Central memory CD8-positive, alpha-beta T cell (primary cell): ENCODE measurements around the gene RSL1D1.

Experiments
- ATAC-seq: fragments of 150-1000 bp; cut with Tn5 transposase; replicated peaks from 2 replicates; pipeline ENCODE4 v1.10.0; 2022; ENCODE audit warnings: mild to moderate bottlenecking, moderate FRiP score, moderate number of reproducible peaks; ENCODE audit not compliant: poor library complexity, severe bottlenecking; ENCODE audit errors: extremely low read depth
- DNase-seq, 2 donors: peaks; one replicate each; pipeline ENCODE4 v3.0.0; 2021; ENCODE audit warnings: low spot score in 2 of 2
- H3K27ac Mint-ChIP-seq: one replicate; pipeline ENCODE4 v1.8.0; 2022; ENCODE audit warnings: low read depth, mild to moderate bottlenecking, moderate library complexity, mixed read lengths
- H3K27me3 Mint-ChIP-seq: one replicate; pipeline ENCODE4 v1.8.0; 2022; ENCODE audit warnings: mixed read lengths
- H3K36me3 Mint-ChIP-seq: one replicate; pipeline ENCODE4 v1.8.0; 2022; ENCODE audit warnings: mild to moderate bottlenecking, moderate library complexity, mixed read lengths; ENCODE audit not compliant: insufficient read depth
- H3K4me1 Mint-ChIP-seq: one replicate; pipeline ENCODE4 v1.8.0; 2022; ENCODE audit warnings: mixed read lengths
- H3K4me3 Mint-ChIP-seq: one replicate; pipeline ENCODE4 v1.8.0; 2022; ENCODE audit warnings: mild to moderate bottlenecking, moderate library complexity, mixed read lengths
- H3K9me3 Mint-ChIP-seq: one replicate; pipeline ENCODE4 v1.8.0; 2022; ENCODE audit warnings: mixed read lengths

RSL1D1 gene

DNA sequence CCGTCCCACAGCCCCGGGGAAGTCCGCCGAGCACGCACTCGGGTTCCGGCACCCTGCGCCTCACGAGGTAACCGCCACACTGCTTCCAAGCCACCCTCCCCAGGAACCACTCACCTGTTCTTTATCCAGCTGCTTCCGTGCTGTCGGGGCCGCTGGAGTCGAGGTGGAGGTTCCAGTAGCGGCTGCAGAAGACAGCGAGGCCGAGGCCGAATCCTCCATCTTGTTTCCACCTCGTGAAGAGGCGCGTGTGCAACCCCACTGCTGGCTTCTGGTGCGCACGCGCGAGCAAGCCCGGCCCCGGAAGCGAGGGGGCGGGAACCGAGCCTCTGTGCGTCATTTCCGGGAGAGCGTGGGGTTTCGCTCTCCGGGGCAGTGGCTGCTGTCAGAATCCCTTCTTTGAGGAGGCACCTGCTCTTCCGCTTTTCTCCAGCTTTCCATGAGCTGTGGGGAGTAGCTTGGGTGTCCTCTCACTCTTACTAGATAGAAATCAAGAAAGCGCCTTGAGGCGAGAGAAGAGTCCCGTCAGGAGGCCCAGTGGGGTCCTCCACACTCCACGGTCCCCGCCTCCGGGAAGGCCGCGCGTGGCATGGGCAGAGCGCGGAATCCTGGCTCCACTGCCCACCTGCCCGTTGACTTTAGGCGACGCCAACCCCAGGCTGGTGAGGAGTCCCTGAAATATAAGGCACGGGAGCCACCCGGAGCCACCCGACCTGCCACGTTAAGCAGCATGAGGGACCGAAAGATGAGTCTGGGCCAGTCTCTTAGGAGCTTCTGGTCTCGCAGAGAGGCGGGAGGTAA is at the start of gene RSL1D1:
RSL1D1 (minus strand) TSS at position 249 of the 798 bp plus-strand sequence; CDS start at position 219, 30 bp downstream.
- H3K4me3 Mint-ChIP-seq: peak within 1 kb of the TSS; percentile 97

DNA sequence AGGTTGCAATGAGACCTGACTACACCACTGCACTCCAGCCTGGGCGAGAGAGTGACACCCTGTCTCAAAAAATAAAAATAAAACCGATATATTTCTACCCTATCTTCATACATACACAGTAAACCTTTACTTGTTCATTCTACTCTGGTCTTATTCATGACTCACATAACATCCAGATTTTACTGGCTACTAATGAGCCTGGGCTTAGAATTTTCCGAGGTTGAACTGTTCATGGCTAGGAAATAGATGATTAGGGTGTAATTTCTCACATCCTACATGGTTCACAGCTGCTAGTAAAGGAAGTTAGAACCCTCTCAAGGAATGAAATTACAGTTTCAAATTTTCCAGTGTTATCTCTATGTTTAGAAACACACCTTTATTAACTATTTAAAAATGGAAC is 49.7 kb upstream of the RSL1D1 start:
- ATAC-seq (no peak), DNase-seq (no peak)
- H3K4me1 Mint-ChIP-seq: peaks cover 52% of the 10 kb centered on the region
- peak overlapping the region; percentile 41 for H3K27ac Mint-ChIP-seq
- H3K36me3 Mint-ChIP-seq: peaks cover 36% of the 10 kb centered on the region
- no peaks in the 10 kb centered on the region for H3K27me3 Mint-ChIP-seq
- H3K4me3 Mint-ChIP-seq: no peak overlapping the region
- H3K9me3 Mint-ChIP-seq: no peaks in the 10 kb centered on the region

More for the DNA sequence above, at the start of gene RSL1D1:
- Mint-ChIP-seq H3K36me3 (peaks cover 41% of the 10 kb centered on the region), H3K27ac (peak within 1 kb of the TSS; percentile 95), H3K9me3 (no peaks in the 10 kb centered on the region), H3K4me1 (peaks cover 47% of the 10 kb centered on the region), H3K27me3 (no peaks in the 10 kb centered on the region)
- ATAC-seq (peak; percentile 90), DNase-seq (peak; percentile 94 to 96)

DNA sequence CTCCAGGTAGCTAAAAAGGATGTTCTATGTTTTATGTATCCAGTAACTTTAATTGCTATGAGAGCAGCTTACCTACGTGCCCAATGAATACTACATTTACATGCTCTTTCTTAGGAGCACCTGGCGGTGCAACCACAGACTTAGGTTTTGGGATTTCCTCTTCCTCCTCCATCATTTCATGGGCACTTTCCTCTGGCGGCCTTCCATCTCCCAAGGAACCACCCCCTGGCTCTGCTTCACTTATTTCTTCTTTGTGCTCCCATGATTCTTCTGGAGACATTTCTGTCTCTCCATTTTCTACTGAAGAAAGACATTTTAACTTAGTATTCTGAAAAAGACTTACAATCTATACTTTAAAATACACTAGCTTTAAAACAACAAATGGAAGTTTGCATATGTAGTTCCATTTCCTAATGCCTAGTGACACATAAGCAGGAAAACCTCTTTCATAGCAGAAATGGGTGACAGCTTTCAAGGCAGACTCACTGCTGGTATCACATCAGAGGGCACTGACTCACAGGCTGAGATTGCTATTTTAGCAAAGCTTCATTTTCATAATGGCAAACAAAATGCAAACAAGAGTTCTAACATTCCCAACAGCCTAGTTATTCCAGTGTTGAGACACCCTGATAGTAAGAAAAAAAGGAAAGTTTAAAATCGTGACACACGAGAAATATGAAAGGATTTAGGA is 45.3 kb upstream of the RSL1D1 start:
- no peak for DNase-seq
- no peak for ATAC-seq
- Mint-ChIP-seq H3K27me3 (no peaks in the 10 kb centered on the region), H3K36me3 (peaks cover 58% of the 10 kb centered on the region), H3K9me3 (no peaks in the 10 kb centered on the region), H3K27ac (peak overlapping the region; percentile 40), H3K4me1 (peaks cover 43% of the 10 kb centered on the region), H3K4me3 (no peak overlapping the region)

DNA sequence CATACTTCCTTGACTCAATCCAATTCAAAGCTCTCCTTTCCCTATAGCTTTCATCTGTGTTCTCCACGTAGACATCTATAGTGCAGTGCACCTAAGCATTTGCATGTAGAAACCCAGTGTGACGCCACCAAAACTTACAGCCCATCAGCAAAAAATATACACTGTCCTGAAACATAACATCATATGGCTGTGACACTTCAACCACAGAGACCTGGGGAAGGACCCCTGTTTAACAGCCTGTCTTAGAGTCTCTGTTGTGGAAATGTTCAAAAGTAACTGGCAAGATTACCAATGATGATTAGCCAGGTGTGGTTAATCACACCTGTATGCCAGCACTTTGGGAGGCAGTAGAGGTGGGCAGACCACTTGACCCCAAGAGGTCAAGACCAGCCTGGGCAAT is 42.2 kb upstream of the RSL1D1 start:
- DNase-seq: no peak
- Mint-ChIP-seq H3K9me3 (no peaks in the 10 kb centered on the region), H3K27me3 (no peaks in the 10 kb centered on the region), H3K4me3 (no peak overlapping the region), H3K27ac (no peak overlapping the region), H3K4me1 (peaks cover 18% of the 10 kb centered on the region), H3K36me3 (peaks cover 66% of the 10 kb centered on the region)
- ATAC-seq: no peak

DNA sequence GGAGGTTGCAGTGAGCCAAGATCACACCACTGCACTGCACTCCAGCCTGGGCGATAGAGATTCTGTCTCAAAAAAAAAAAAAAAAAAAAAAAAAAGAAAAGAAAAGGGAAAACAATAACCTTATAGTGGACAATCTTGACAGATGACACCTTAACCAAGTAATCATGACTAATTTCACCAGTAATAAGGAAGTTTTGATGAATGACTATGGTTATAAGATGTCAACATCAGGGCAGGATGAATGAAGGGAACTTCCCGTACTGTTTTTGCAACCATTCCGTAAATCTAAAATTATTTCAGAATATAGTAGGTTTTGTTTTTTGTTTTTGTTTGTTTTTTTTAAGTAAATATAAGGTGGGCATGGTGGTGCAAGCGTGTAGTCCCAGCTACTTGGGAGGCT is 41.4 kb upstream of the RSL1D1 start:
- H3K27me3 Mint-ChIP-seq: no peaks in the 10 kb centered on the region
- ATAC-seq: no peak
- H3K4me3 Mint-ChIP-seq: no peak overlapping the region

DNA sequence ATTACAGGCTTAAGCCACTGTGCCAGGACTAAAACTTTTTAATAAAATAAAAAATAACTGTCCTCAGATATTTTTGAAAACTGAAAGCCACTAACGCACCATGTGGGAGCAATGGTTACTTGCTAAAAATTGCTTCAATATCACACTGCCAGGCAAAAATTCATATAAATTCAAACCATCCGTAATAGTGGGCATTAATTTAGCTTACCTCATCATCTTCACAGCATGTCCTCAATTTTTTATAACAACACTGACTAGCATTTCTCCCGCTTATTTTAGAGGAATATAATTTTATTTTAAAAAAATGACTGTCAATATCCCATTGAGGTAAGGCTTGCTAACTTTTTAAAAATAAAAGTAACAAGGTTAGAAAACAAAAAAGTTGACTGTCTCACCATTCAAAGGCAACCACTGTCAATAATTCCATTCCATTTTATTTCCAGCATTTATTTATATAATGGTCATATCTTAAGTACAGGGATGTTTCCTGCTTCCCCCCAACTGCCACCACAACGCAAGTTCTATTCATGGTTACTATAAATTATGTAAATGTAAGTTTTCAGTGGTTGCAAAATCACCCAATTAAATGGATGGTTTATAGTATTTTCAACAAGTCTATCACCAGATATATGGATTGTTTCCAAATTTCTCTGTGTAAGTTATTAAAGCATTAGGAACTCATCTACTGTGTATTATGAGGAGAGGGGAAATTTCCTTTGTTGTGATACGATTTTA is 39.1 kb upstream of the RSL1D1 start:
- Mint-ChIP-seq H3K4me1 (peaks cover 6% of the 10 kb centered on the region), H3K36me3 (peaks cover 69% of the 10 kb centered on the region), H3K9me3 (no peaks in the 10 kb centered on the region), H3K27me3 (no peaks in the 10 kb centered on the region), H3K4me3 (no peak overlapping the region), H3K27ac (no peak overlapping the region)
- DNase-seq (no peak), ATAC-seq (no peak)

More for the DNA sequence above, 41.4 kb upstream of the RSL1D1 start:
- Mint-ChIP-seq H3K27ac (no peak overlapping the region), H3K4me1 (peaks cover 13% of the 10 kb centered on the region), H3K9me3 (no peaks in the 10 kb centered on the region), H3K36me3 (peaks cover 68% of the 10 kb centered on the region)
- DNase-seq: no peak

DNA sequence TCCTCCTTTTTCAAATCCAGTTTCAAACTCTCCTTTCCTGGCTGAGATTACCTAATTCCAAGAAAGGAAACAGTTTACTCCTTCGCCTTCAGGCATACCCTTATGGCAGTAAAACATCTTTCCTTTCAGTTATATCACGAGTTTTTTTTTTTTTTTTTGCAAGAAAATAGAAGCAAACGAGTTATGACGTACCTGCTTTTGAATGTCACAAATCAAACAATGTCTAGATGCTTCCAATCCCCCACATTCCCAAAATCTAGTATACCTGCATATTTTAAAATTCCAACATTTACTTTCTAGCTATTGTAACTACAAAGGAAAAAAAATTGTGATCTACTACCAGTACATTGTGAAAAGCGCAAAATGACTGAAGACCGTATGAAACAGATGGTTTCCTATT is 35.5 kb upstream of the RSL1D1 start:
- Mint-ChIP-seq H3K27me3 (no peaks in the 10 kb centered on the region), H3K27ac (peak overlapping the region; percentile 67), H3K9me3 (no peaks in the 10 kb centered on the region), H3K4me1 (no peaks in the 10 kb centered on the region), H3K4me3 (no peak overlapping the region), H3K36me3 (peaks cover 68% of the 10 kb centered on the region)
- DNase-seq: no peak
- no peak for ATAC-seq

DNA sequence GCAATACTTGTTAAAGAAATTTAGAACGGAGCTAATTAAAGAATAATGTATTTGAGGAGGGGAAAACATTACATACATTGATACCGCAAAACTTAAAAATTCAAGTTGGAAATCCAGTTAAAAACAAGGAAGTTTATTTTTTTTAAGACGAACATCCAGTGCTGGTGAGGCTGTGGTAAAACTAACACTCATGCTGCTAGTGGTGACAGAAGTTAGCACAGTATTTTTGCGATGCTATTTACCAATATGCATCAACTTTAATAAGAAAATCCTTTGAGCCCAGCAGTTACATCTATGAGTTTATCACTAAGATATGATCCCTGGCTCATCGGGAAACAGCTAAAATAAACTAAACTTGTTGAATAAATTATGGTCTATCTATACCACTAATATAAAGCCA is 32.7 kb upstream of the RSL1D1 start:
- no peaks in the 10 kb centered on the region for H3K9me3 Mint-ChIP-seq
- no peaks in the 10 kb centered on the region for H3K27me3 Mint-ChIP-seq
- no peak for DNase-seq
- no peaks in the 10 kb centered on the region for H3K4me1 Mint-ChIP-seq
- ATAC-seq: no peak
- H3K27ac Mint-ChIP-seq: no peak overlapping the region
- no peak overlapping the region for H3K4me3 Mint-ChIP-seq
- H3K36me3 Mint-ChIP-seq: peaks cover 70% of the 10 kb centered on the region

DNA sequence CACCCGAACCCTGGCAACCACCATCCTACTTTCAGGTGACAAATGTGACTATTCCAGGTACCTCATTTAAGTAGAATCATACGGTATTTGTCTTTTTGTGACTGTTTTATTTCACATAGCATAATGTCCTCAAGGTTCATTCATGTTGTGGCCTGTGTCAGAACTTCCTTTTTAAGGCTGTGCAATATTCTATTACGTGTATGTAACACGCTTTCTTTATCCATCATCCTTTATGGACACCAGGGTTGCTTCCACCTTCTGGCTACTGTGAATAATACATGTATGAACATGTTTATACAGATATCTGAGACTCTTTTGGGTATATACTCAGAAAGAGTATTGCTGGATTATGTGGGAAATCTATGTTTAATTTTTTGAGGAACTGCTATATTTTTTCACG is 28.7 kb upstream of the RSL1D1 start:
- no peak for ATAC-seq
- no peaks in the 10 kb centered on the region for H3K9me3 Mint-ChIP-seq
- no peak overlapping the region for H3K27ac Mint-ChIP-seq
- peaks cover 63% of the 10 kb centered on the region for H3K36me3 Mint-ChIP-seq
- DNase-seq: no peak
- H3K4me3 Mint-ChIP-seq: no peak overlapping the region
- H3K27me3 Mint-ChIP-seq: no peaks in the 10 kb centered on the region
- H3K4me1 Mint-ChIP-seq: no peaks in the 10 kb centered on the region

DNA sequence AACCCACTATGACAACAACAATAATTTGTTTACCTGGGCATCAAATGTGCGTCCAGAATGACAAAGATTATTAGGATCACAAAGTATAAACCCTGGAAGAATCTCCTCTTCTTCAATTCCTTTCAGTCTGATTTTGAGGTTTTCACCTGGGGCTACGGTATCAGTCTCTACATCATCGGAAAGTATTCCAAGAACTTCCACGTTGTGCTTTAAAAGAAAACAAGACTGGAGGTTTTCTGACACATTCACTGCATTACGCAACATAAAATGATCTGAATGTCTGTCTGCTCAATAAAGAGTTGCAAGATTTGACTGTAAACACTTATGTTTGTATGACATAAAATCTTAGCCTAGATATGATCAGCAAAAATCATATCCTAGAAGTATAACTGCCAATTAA is 26.0 kb upstream of the RSL1D1 start:
- no peak for DNase-seq
- H3K4me1 Mint-ChIP-seq: no peaks in the 10 kb centered on the region
- peaks cover 67% of the 10 kb centered on the region for H3K36me3 Mint-ChIP-seq
- H3K4me3 Mint-ChIP-seq: no peak overlapping the region
- ATAC-seq: no peak
- H3K27ac Mint-ChIP-seq: no peak overlapping the region
- H3K27me3 Mint-ChIP-seq: no peaks in the 10 kb centered on the region
- no peaks in the 10 kb centered on the region for H3K9me3 Mint-ChIP-seq

DNA sequence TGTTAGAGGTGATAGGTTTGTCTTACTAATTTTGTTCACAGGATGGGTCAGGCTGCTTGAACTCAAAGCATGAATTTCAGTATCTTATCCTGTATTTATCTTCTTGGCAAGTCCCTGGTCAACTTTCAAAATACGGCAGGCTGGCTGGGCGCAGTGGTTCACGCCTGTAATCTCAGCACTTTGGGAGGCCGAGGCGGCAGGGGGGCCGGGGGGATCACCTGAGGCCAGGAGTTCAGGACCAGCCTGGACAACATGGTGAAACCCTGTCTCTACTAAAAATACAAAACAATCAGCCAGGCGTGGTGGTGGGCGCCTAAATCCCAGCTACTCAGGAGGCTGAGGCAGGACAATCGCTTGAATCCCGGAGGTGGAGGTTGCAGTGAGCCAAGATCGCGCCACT is 25.0 kb upstream of the RSL1D1 start:
- DNase-seq (no peak), ATAC-seq (no peak)
- no peaks in the 10 kb centered on the region for H3K4me1 Mint-ChIP-seq
- peaks cover 67% of the 10 kb centered on the region for H3K36me3 Mint-ChIP-seq
- H3K4me3 Mint-ChIP-seq: no peak overlapping the region
- no peaks in the 10 kb centered on the region for H3K9me3 Mint-ChIP-seq
- peak overlapping the region; percentile 49 for H3K27ac Mint-ChIP-seq
- no peaks in the 10 kb centered on the region for H3K27me3 Mint-ChIP-seq

DNA sequence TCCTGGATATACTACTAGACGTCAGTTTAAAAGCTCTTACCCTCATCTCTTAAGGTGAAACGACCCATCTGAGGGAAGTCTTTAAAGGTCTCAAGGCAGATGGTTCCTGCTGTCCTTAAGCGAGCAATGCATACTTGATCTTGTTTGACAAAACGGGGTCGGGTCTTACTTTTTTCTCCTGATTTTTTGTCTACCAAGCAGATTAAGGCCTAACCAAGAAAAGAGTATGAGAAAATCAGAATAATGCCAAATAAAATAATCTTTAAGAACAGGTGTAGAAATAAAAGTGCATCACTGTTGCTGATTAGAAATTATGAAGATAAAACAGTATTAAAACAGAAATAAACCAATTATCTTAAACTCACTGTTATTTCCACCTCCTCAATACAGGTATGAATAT is 24.4 kb upstream of the RSL1D1 start:
- DNase-seq (no peak), ATAC-seq (no peak)
- H3K27me3 Mint-ChIP-seq: no peaks in the 10 kb centered on the region
- H3K4me3 Mint-ChIP-seq: no peak overlapping the region
- H3K4me1 Mint-ChIP-seq: no peaks in the 10 kb centered on the region
- H3K9me3 Mint-ChIP-seq: no peaks in the 10 kb centered on the region
- H3K36me3 Mint-ChIP-seq: peaks cover 64% of the 10 kb centered on the region
- no peak overlapping the region for H3K27ac Mint-ChIP-seq
